Activated CD8-positive, alpha-beta memory T cell treated with anti-CD3 and anti-CD28 coated beads, Interleukin-2, amount 50 U/mL, for 1 hour (primary cell): ENCODE data around the gene CD164L2.

Source experiments
- DNase-seq: peaks from one replicate; pipeline ENCODE4 v3.0.0-alpha.2; 2020; ENCODE audit errors: extremely low read depth

The CD164L2 gene

GRCh38 chr1:27405074-27405473 is 21.9 kb upstream of the CD164L2 start:
- no peak for DNase-seq

GRCh38 chr1:27403931-27404330 is 20.8 kb upstream of the CD164L2 start:
- no peak for DNase-seq

GRCh38 chr1:27403065-27403726 is 20.1 kb upstream of the CD164L2 start:
- DNase-seq = no peak

GRCh38 chr1:27402349-27402754 is 19.2 kb upstream of the CD164L2 start:
- no peak for DNase-seq

GRCh38 chr1:27400963-27401341 is 17.8 kb upstream of the CD164L2 start:
- no peak for DNase-seq

- DNase-seq = no peak
These were observed 17.2 kb upstream of the CD164L2 start for GRCh38 chr1:27400082-27400962.

GRCh38 chr1:27399251-27400025 is 16.3 kb upstream of the CD164L2 start:
- DNase-seq = no peak

- DNase-seq = no peak
These were observed 15.4 kb upstream of the CD164L2 start for GRCh38 chr1:27398405-27399149.

- DNase-seq = no peak
These were observed 14.6 kb upstream of the CD164L2 start for GRCh38 chr1:27397749-27398148.

- DNase-seq = no peak
These were observed 14.0 kb upstream of the CD164L2 start for GRCh38 chr1:27397110-27397509.

- peak; percentile 39 for DNase-seq
These were observed 12.5 kb upstream of the CD164L2 start for GRCh38 chr1:27395441-27396195.

GRCh38 chr1:27394925-27395324 is 11.8 kb upstream of the CD164L2 start:
- DNase-seq = no peak

- no peak for DNase-seq
These were observed 11.1 kb upstream of the CD164L2 start for GRCh38 chr1:27394282-27394658.

GRCh38 chr1:27393641-27394281 is 10.6 kb upstream of the CD164L2 start:
- no peak for DNase-seq

- no peak for DNase-seq
These were observed 9.9 kb upstream of the CD164L2 start for GRCh38 chr1:27392778-27393635.

GRCh38 chr1:27392096-27392777 is 9.1 kb upstream of the CD164L2 start, which contains the start of gene GPR3:
GPR3 (plus strand) TSS chr1:27392622; CDS start chr1:27393799, 1,177 bp downstream.
- peak; percentile 86 for DNase-seq

- no peak for DNase-seq
These were observed 8.5 kb upstream of the CD164L2 start for GRCh38 chr1:27391511-27392095.

GRCh38 chr1:27388337-27389005 is 5.3 kb upstream of the CD164L2 start:
- no peak for DNase-seq
